Activated T-cell treated with anti-CD3 and anti-CD28 coated beads, Interleukin-2, amount 50 U/mL, for 4 hours (primary cell): ENCODE data around the gene MLLT10. TPM values are rescaled to one million over a fixed set of nuclear protein-coding genes. Genes with fewer than 3 reads are reported as not detected.

Experiments used
- ATAC-seq, 2 donors: fragments of 200-7000 bp; cut with Tn5 transposase; one replicate each; pipeline ENCODE4 v1.10.0; 2021
- DNase-seq: peaks from one replicate; pipeline ENCODE4 v3.0.0-alpha.2; 2020
- H3K27me3 Mint-ChIP-seq: one replicate; pipeline ENCODE4 v1.8.0; 2021; ENCODE audit warnings: low read depth, mixed read lengths
- H3K36me3 Mint-ChIP-seq: one replicate; pipeline ENCODE4 v1.8.0; 2022; ENCODE audit warnings: mixed read lengths; ENCODE audit not compliant: insufficient read depth
- H3K4me1 Mint-ChIP-seq: one replicate; pipeline ENCODE4 v1.8.0; 2021; ENCODE audit warnings: low read depth, mixed read lengths
- H3K4me3 Mint-ChIP-seq: one replicate; pipeline ENCODE4 v1.8.0; 2021; ENCODE audit warnings: mild to moderate bottlenecking, moderate library complexity, mixed read lengths
- H3K9me3 Mint-ChIP-seq: one replicate; pipeline ENCODE4 v1.8.0; 2021; ENCODE audit warnings: mixed read lengths
- total RNA-seq, 3 donors: library from RNA; stranded (reverse); gene quantifications; one replicate each; pipeline ENCODE4 v1.2.1, GENCODE V29; 2021

The MLLT10 gene
- 10 to 100 TPM; 28.6 to 30.6 (median 29.4) TPM for total RNA-seq

DNA sequence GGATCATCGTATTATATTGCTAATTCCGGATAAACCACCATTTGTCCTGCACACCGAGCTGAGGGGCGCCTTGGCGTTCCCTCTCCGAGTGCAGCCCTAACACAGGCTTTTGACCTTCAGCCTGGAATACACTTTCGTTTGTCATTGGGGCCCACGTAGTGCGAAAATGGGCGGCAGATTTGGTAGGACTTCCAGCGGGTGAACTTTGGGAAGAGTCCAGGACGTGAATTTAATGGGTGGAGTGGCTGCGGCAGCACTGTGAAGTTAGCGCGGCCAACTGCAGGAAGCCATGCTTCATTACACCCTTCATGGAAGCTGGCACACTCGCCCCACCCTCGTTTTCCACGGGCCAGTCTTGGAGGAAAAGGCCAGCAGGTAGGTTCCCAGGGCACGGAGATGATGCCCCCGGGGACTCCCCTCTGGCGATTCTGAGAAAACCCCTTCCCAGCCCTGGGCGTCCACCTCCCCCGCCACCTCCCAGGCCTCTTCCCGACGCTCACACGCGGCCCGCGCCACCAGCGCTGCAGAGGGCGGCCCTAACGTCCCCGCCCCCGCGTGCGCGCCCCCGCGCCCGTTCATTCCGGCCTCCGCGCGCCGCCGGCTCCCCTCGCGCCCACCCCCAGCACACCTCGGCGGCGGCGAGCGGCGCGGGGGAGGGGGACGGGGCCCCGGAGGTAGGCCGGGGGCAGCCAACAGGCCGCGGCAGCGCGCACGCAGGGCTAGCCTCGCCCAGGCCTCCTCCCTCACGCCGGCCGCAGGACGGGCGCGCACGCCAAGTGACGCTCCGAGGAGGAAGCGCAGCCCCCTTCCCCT lies at the start of gene MLLT10:
Gene MLLT10, plus strand, starts transcription at position 766 of the 813 bp plus-strand sequence. CDS start 413 bp downstream, outside the sequence.
- H3K27me3 Mint-ChIP-seq, result no peaks in the 10 kb centered on the region
- no peaks in the 10 kb centered on the region for H3K9me3 Mint-ChIP-seq
- DNase-seq, result peak; percentile 88
- peaks cover 19% of the 10 kb centered on the region for H3K4me1 Mint-ChIP-seq
- peaks cover 3% of the 10 kb centered on the region for H3K36me3 Mint-ChIP-seq
- peak; percentile 86 to 89 for ATAC-seq
- peak within 1 kb of the TSS; percentile 90 for H3K4me3 Mint-ChIP-seq

DNA sequence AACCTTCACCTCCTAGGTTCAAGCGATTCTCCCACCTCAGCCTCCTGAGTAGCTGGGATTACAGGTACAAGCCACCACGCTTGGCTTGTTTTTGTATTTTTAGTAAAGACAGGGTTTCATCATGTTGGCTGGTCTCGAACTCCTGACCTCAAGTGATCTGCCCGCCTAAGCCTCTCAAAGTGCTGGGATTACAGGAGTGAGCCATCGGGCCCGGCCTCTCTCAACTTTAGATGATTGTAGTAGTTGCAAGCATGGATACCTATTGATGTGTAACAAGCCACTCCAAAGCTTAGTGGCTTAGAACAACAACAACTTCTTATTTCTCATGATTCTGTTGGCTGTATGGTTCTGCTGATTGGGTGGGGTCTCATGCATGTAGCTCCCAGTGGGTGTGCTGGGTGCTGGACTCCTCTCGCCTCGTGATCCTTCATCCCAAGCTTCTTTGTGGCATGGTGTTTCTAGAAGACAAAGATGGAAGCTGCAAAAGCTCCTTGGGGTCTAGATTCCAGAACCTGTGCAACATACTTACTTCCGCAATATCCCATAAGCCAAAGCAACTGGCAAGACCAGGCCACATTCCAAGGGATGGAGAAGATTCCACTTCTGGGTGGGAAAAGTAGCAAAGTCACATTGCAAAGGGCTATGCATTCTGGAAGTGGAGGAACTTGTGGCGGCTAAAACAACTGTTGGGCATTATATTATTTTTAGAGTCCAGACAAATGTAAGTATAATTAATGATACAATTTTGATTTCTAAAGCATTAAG lies 46.4 kb upstream of the MLLT10 start:
- no peaks in the 10 kb centered on the region for H3K36me3 Mint-ChIP-seq
- no peaks in the 10 kb centered on the region for H3K4me1 Mint-ChIP-seq
- ATAC-seq, result no peak
- no peak overlapping the region for H3K4me3 Mint-ChIP-seq
- no peak for DNase-seq
- peaks cover 15% of the 10 kb centered on the region for H3K27me3 Mint-ChIP-seq
- H3K9me3 Mint-ChIP-seq, result no peaks in the 10 kb centered on the region

DNA sequence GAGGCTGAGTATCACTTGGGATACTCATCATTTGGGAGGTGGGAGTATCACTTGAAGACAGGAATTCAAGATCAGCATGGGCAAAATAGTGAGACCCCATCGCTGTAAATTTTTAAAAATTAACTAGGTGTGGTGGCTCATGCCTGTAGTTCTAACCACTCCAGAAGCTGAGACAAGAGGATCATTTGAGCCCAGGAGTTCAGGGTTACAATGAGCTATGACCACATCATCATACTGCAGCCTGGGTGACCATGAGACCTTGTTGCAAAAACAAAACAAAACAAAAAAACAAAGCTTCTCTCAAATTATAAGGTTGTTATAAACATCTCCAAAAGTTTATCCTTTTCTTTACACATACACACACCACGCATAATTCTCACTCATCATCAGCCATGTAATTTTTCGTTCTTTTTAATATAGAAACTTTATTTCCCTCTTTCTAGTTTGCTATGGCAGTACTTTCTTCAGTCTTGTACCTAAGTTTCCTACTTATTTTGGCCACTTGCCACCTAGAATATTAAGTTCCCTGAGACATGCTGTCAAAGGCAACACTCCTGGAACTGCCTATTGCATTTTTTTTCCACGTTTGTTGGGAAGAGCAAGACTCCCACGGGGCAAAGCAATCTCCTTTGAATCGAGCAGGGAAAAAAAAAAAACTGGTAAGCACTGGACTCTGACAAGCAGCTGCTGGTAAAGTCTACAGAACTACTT lies 45.6 kb upstream of the MLLT10 start:
- Mint-ChIP-seq H3K36me3 (no peaks in the 10 kb centered on the region), H3K9me3 (no peaks in the 10 kb centered on the region), H3K27me3 (peaks cover 16% of the 10 kb centered on the region), H3K4me1 (no peaks in the 10 kb centered on the region), H3K4me3 (no peak overlapping the region)
- no peak for ATAC-seq
- DNase-seq, result no peak

DNA sequence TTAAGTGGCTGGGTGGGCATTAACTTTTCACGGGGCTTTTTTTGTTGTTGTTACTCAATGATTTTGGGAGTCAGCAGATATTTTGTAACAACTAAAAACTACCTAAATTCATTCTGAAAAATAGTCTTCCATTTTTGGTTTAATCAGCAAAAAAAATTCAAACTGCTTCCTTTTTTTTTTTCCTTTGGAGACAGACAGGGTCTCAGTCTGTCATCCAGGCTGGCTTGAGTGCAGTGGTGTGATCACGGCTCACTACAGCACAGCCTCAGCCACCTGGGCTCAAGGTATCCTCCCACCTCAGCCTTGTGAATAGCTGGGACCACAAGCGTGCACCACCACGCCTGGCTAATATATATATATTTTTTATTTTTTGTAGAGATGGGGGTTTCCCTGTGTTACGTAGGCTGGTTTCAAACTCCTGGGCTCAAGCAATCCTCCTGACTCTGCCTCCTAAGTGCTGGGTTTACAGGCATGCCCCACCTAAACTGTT lies 45.0 kb upstream of the MLLT10 start:
- Mint-ChIP-seq H3K36me3 (no peaks in the 10 kb centered on the region), H3K9me3 (no peaks in the 10 kb centered on the region), H3K4me1 (peaks cover under 1% of the 10 kb centered on the region), H3K27me3 (peaks cover 21% of the 10 kb centered on the region), H3K4me3 (no peak overlapping the region)
- DNase-seq (no peak), ATAC-seq (no peak)

DNA sequence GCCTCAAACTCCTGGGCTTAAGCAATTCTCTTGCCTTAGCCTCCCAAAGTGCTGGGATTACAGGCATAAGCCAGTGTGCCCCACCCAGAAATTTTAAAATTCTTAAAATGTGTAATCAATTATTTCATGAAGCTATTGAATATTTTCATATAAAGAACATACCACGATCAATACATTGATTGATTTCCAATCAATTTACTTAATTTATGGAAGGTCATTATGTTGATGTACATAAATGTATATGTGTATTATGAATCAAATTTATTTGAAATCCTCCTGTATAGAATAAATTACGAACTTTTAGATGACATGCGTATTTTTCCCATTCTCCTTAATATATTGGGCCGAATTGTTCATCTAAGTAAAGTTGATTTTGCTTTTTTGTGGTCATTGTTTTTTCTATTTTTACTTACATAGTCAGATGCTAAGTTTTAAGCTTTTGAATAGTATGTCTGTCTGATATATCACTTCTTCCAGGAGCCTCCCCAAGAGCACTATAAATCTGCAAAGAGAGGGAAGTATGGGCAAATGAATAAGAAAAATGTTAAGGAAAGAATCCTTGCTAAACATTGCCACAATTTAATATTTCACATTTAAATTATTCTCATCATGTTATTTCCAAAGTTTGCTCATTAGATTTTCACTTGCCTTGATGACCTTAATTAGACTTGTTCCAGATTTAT lies 43.9 kb upstream of the MLLT10 start:
- Mint-ChIP-seq H3K36me3 (no peaks in the 10 kb centered on the region), H3K27me3 (peaks cover 27% of the 10 kb centered on the region), H3K4me3 (no peak overlapping the region), H3K9me3 (no peaks in the 10 kb centered on the region), H3K4me1 (peaks cover 5% of the 10 kb centered on the region)
- ATAC-seq (no peak), DNase-seq (no peak)

DNA sequence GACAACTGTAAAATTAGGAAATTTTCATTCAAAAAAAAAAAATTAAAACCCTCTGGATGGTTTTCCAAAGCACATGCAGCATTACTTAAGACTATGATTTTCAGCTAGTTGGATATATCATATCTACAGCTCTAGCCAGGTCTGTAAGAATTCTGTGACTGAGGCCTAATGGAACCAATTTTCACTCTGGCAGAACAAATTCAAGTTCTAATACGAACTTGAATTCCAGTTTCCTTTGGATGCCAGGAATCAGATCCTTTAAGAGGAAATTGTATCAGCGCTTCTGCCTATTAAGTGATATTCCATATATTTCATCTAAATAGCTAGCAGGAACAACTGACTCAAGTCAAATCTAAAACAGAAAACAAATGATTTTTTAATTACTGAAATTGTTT lies 43.3 kb upstream of the MLLT10 start:
- Mint-ChIP-seq H3K4me1 (peaks cover 10% of the 10 kb centered on the region), H3K27me3 (peaks cover 32% of the 10 kb centered on the region), H3K9me3 (no peaks in the 10 kb centered on the region), H3K4me3 (no peak overlapping the region), H3K36me3 (no peaks in the 10 kb centered on the region)
- ATAC-seq (no peak), DNase-seq (no peak)

DNA sequence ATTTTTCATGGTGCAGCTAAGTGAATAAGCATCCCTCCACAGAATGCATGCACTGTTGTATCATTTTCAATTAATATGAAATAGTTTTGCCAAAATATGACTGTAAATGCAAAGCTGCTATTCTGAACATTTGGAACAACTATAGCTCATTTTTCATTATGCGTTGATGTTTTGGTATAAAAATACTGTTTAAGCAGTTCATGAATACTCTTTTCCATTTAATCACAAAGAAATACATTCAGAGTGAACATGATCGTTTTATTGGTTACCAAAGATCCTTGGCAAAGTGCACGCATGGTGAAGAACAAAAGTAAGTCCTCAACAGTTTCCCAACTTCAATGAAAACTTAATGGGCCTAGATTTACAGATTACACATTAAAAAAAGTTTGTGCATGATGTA lies 41.6 kb upstream of the MLLT10 start:
- H3K27me3 Mint-ChIP-seq, result peaks cover 36% of the 10 kb centered on the region
- ATAC-seq (no peak), DNase-seq (no peak)
- H3K4me1 Mint-ChIP-seq, result peaks cover 12% of the 10 kb centered on the region
- no peaks in the 10 kb centered on the region for H3K36me3 Mint-ChIP-seq
- no peak overlapping the region for H3K4me3 Mint-ChIP-seq
- no peaks in the 10 kb centered on the region for H3K9me3 Mint-ChIP-seq

DNA sequence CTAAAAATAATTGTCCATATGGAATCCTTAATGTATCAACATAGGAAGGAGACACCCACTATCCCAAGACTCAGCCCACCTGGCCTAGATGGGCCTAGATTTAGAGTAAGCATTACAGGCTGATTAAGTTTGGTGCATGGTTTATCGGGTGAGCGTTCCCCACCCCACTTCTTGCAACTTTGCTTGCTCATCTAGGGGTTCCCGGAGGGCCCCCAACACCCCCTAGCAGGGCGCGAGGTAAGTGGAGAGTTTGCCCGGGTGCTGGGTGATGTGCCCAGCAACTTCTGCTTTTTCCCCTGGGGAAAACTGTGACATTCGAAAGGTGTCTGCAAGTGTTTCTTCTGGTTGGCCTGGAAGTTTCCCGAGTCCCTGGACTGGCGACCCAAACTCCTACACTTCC lies 40.2 kb upstream of the MLLT10 start:
- DNase-seq (no peak), ATAC-seq (no peak)
- Mint-ChIP-seq H3K36me3 (no peaks in the 10 kb centered on the region), H3K4me1 (peaks cover 19% of the 10 kb centered on the region), H3K4me3 (peak overlapping the region; percentile 76), H3K9me3 (no peaks in the 10 kb centered on the region), H3K27me3 (peaks cover 42% of the 10 kb centered on the region)

DNA sequence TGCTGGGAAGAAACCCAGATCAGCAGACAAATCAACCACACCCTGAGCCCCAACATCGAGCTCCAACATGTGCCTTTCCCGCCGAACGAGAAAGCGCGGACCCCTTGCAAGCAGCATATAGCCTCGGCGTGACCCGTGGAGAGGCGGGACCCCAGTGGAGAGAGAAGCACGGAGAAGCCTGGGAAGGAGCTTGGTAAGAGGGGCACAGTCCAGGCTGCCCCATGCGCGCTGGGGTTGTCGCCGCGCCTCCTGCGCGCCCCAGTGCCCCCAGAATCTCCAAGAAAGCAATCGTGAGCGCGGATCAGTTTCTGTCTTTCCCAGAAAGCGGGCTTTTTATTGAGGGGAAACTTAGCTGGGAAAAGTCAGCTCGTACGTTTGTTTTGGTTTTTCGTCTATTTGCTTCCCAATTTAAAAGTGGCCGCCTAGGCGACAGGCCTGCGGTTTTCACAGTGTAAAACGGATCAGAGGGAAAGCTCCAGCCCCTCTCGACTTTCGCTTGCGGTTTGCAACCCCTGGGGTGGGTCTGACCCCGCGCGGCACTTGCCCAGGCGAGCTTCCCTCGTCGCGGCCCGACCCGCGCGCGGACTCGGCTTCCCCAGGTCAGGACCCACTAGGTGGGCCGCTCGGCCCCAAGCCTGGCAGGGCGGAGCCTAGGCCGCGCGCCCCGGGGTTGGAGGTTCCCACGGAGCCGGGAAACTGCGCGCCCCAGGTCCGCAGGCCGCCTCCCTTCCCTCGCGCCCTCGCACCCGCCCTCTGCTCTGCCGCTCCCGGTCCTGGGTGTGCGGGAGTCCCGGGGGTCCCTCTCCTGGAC lies 39.6 kb upstream of the MLLT10 start:
- ATAC-seq (peak in 1 of 2 donors; percentile 12), DNase-seq (no peak)
- Mint-ChIP-seq H3K4me1 (peaks cover 19% of the 10 kb centered on the region), H3K9me3 (no peaks in the 10 kb centered on the region), H3K27me3 (peaks cover 48% of the 10 kb centered on the region), H3K36me3 (no peaks in the 10 kb centered on the region), H3K4me3 (peak overlapping the region; percentile 84)

DNA sequence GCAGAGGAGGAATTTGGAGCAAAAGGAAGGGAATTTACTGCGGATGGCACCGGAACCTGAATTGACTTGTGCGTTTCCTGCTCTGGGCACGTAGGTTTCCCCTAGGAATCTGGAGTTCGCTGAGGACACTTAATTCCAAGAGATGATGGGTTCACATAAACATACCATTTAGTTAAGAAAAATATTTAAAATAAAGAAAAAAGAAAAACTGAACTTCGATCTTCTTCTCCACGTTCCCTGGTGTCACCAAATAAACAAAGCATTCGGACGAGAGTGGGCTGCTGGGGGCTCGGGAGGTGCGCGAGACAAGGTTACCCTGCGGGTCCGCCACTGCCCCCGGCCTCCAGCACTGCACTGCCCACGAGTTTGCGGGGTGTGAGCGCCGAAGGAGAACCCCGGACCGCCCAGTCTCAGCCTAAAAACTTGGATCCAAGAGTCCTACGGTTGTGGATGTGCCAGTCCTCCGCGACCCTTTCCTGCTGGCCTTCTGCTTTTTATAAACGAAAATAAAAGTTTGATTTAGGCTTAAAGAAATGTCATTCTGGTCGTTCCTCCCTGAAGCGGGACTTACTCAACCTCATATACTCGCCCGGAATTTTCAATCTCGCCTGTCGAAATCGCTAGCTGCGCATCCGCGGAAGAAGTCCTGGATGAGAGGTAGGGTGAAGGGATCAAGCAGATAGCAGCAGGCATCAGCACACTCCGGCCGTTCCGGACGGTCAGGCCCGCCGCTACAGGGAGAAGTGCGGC lies 38.9 kb upstream of the MLLT10 start:
- peak overlapping the region; percentile 84 for H3K4me3 Mint-ChIP-seq
- ATAC-seq (no peak), DNase-seq (no peak)
- H3K9me3 Mint-ChIP-seq, result no peaks in the 10 kb centered on the region
- peaks cover 55% of the 10 kb centered on the region for H3K27me3 Mint-ChIP-seq
- peaks cover 19% of the 10 kb centered on the region for H3K4me1 Mint-ChIP-seq
- H3K36me3 Mint-ChIP-seq, result no peaks in the 10 kb centered on the region

DNA sequence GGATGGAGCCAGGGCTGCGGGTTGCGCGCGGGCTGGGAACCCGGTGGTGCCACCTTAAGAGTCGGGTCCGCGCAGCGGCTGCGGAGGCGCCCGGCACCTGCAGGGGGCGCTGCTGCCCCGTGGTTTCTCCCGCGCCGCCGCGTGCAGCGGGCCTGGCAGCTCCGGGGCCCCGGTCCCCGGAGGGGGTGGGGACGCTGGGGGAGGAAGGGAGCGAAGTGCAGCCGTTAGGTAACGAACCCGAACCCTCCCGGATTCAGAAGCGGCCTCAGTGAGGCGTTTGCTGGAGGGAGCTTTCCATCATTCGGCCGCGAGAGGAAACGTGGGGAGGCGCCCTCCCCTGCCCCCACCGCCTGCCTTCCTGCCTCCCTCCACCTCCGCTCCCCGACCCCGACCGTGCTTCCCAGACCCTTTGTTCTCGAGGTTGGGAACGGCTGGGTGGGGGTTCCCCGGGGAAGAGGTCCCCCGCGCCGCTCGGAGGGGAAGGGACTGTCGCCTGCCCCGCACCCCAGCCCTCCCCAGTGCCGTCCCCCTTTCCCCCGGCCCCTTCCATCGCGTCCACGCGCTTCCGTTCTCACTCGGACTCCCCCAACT lies 38.2 kb upstream of the MLLT10 start:
- peak; percentile 88 for DNase-seq
- Mint-ChIP-seq H3K4me3 (peak overlapping the region; percentile 84), H3K9me3 (no peaks in the 10 kb centered on the region), H3K36me3 (no peaks in the 10 kb centered on the region), H3K27me3 (peaks cover 59% of the 10 kb centered on the region), H3K4me1 (peaks cover 19% of the 10 kb centered on the region)
- ATAC-seq, result peak; percentile 82 to 89

DNA sequence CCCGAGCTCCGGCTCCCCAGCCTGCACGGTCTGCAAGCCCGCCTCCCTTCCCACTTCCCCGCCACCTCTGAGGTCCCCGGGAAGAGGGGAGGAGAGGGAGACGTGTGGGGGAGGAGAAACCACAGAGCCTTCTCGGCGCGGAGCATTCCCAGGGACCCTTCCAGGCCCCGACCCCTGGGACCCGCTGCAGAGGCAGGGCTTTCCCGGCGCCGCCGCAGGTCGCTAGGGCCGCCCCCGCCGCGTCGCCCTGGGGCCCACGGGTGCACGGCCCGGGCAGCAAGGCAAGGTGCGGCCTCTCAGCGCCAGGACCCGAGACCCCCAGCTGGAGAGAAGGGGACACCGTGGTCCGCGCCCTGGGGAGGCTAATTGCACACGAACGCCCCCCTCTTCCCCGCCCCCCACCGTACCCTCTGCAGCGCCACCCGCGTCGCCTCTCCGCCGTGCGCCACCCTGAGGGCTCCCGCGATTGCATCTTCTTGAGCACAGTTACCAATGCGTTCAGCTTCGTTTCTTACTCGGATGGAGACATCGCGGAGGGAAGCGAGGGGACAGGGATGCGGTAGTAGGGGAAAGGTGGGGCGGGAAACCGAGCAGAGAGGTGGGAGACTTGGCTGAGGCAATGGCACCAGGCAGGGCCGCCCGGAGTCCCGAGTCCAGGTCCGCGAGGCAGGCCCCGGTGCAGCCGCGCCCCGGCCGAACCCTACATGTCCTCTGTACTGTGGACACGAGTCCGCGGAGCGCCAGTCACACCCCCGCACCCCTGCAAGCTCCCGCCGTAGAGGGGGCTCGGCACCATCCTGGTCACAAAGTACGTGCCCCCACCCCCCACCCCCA lies 37.5 kb upstream of the MLLT10 start:
- Mint-ChIP-seq H3K27me3 (peaks cover 64% of the 10 kb centered on the region), H3K4me1 (peaks cover 19% of the 10 kb centered on the region), H3K9me3 (no peaks in the 10 kb centered on the region), H3K36me3 (no peaks in the 10 kb centered on the region), H3K4me3 (peak overlapping the region; percentile 68)
- DNase-seq, result peak; percentile 52
- peak; percentile 64 to 66 for ATAC-seq
